Effector memory CD4-positive, alpha-beta T cell (primary cell): ENCODE results near the gene KRTAP2-1.
"Not testable (repeated sequence)": the region's sequence is repeated elsewhere in the genome, so short reads cannot be mapped to it uniquely, and the experiment has no call there.

Experiments used
- DNase-seq, 3 donors: peaks; one replicate each; pipeline ENCODE4 v3.0.0-alpha.2; 2020
- H3K27ac ChIP-seq: 2 replicates; pipeline ENCODE4 v1.7.0; 2013; ENCODE audit warnings: mild to moderate bottlenecking, low read length, moderate library complexity; ENCODE audit not compliant: insufficient read depth, poor library complexity, severe bottlenecking
- H3K27me3 ChIP-seq: replicated peaks from 2 replicates; pipeline ENCODE4 v1.7.0; 2013; ENCODE audit warnings: mild to moderate bottlenecking, low read length; ENCODE audit not compliant: insufficient read depth, control insufficient read depth, poor library complexity, severe bottlenecking
- H3K36me3 ChIP-seq: 2 replicates; pipeline ENCODE4 v1.7.0; 2013; ENCODE audit warnings: mild to moderate bottlenecking, low read length, moderate library complexity; ENCODE audit not compliant: control insufficient read depth, insufficient read depth
- H3K4me1 ChIP-seq: 2 replicates; pipeline ENCODE4 v1.7.0; 2013; ENCODE audit warnings: low read length, mild to moderate bottlenecking; ENCODE audit not compliant: control insufficient read depth, insufficient read depth, poor library complexity, severe bottlenecking
- H3K4me3 ChIP-seq: 2 replicates; pipeline ENCODE4 v1.7.0; 2013; ENCODE audit warnings: low read length, low read depth, mild to moderate bottlenecking; ENCODE audit not compliant: insufficient read depth, poor library complexity, severe bottlenecking
- H3K9me3 ChIP-seq: 2 replicates; pipeline ENCODE4 v1.7.0; 2013; ENCODE audit warnings: mild to moderate bottlenecking, low read length, moderate library complexity; ENCODE audit not compliant: control insufficient read depth
- total RNA-seq, 3 donors: gene quantifications; one replicate each; lab custom pipeline; 2026; lab: John Stamatoyannopoulos, UW

The KRTAP2-1 gene
- 0 reads per million in 3 donors for total RNA-seq

DNA sequence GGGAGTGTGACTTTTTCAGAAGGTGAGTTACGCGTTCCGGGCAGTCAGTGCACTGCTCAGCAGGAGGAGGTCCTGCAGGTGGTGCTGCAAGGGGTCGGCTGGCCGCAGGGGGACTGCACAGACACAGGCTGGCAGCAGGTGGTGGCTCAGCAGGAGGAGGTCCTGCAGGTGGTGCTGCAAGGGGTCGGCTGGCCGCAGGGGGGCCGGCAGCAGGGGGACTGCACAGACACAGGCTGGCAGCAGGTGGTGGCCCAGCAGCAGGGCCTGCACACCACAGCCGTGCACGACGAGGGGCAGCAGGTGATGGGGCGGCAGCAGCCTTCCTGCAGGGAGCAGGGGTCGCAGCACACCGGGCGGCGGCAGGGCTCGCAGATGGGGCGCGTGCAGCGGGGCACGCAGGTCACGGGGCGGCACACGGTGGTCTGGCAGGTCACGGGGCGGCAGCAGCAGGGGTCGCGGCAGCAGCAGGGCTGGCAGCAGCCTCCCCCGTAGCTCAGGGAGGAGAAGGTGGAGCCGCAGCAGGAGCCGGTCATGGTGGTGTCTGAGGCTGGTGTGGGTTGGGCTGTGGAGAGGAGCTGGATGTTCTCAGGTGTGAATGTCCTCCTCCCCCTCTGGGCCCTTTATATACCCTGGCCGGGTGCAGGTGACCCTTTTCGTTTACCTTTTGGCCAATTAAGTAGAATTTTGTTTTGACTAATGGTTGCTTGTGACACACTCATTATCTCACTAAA, at the start of gene KRTAP2-1:
Gene KRTAP2-1 (minus strand): TSS at position 582 of the 731 bp plus-strand sequence. CDS start 49 bp downstream, at position 533.
- not testable (repeated sequence) for DNase-seq, H3K27me3 ChIP-seq, H3K4me3 ChIP-seq, H3K4me1 ChIP-seq, H3K9me3 ChIP-seq, H3K36me3 ChIP-seq, H3K27ac ChIP-seq

- Histone ChIP-seq H3K27me3 (no peaks in the 10 kb centered on the region), H3K36me3 (no peaks in the 10 kb centered on the region), H3K27ac (no peak overlapping the region), H3K4me1 (no peaks in the 10 kb centered on the region), H3K4me3 (no peak overlapping the region), H3K9me3 (no peaks in the 10 kb centered on the region)
- DNase-seq, result no peak
These were observed 48.9 kb upstream of the KRTAP2-1 start for GRCh38 chr17:41096055-41096454.

DNA sequence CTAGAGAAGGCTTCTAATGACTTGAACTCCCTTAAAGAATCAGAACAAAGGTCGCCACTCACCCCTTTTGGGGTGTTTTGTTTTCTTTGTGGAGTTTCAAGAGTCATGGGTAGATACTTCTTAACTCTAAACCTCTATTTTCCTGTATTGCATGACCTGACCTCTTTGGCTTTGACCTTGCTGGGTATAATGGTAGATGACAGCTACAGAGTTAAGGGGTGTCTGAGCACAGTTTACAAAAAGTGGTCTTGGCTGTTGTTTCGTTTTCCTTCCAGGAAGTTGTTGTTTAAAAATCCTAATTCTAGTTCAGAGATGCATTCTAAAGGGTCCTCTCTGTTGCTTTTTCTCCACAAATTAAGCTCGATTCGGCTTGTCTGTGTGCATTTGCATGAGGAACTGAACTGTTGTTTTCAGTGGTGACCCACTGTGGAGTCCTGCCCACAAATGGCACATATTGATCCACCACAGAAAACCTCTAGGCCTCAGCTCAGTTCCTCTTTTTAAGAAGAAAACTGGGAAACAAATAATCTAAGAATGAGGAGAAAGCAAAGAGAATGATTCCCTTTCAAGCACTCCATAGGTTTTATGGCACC, 41.7 kb upstream of the KRTAP2-1 start:
- not testable (repeated sequence) for DNase-seq, H3K36me3 ChIP-seq, H3K27ac ChIP-seq

DNA sequence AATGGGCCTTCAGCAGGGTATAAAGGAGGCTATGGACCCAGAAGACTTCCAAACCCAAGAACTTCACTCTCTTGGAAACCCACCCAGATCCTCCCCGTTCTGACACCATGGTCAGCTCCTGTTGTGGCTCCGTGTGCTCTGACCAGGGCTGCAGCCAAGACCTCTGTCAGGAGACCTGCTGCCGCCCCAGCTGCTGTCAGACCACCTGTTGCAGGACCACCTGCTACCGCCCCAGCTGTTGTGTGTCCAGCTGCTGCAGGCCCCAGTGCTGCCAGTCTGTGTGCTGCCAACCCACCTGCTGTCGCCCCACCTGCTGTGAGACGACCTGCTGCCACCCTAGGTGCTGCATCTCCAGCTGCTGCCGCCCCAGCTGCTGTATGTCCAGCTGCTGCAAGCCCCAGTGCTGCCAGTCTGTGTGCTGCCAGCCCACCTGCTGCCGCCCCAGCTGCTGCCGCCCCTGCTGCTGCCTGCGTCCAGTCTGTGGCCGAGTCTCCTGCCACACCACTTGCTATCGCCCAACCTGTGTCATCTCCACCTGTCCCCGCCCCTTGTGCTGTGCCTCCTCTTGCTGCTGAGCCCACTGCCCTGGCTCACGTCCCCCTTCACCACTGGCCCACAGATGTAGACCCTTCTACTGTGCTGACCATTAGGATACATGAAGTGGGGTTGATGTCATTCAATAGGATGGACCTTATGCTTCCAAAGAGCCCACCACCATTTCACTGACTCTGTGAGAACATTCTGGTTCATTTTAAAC, 37.2 kb upstream of the KRTAP2-1 start, which contains the start of gene KRTAP4-7:
Gene KRTAP4-7 (plus strand): TSS at position 51 of the 757 bp plus-strand sequence. CDS start 57 bp downstream, at position 108.
- H3K9me3 ChIP-seq, H3K27ac ChIP-seq, H3K4me3 ChIP-seq, H3K27me3 ChIP-seq, DNase-seq, H3K36me3 ChIP-seq, H3K4me1 ChIP-seq: not testable (repeated sequence)

More for the DNA sequence above, 41.7 kb upstream of the KRTAP2-1 start:
- not testable (repeated sequence) for H3K4me1 ChIP-seq, H3K27me3 ChIP-seq, H3K4me3 ChIP-seq, H3K9me3 ChIP-seq

- not testable (repeated sequence) for H3K27me3 ChIP-seq, H3K27ac ChIP-seq, H3K4me3 ChIP-seq, H3K9me3 ChIP-seq, H3K4me1 ChIP-seq, H3K36me3 ChIP-seq, DNase-seq
These were observed 36.3 kb upstream of the KRTAP2-1 start for GRCh38 chr17:41083427-41083826.

DNA sequence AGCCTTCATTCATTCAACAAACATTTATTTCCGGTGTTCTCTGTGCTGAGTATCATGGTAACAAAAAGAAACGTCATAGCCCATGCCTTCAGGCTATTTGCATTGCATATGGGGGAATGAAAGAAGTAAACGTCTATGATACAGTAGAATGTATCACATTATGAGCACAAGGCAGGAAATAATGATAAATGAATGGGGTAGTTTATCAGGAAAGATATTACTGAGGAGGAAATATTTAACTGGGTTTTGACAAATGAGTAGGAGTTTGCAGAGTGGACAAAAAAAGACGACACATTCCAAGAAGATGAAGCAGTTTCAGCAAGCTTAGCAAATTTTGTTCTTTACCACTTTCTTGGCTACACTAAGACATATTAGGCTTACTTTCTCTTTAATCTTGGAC, 35.5 kb upstream of the KRTAP2-1 start:
- Histone ChIP-seq H3K27ac (no peak overlapping the region), H3K9me3 (no peaks in the 10 kb centered on the region), H3K27me3 (no peaks in the 10 kb centered on the region), H3K36me3 (no peaks in the 10 kb centered on the region), H3K4me3 (no peak overlapping the region), H3K4me1 (no peaks in the 10 kb centered on the region)
- no peak for DNase-seq

- peaks cover 7% of the 10 kb centered on the region for H3K27me3 ChIP-seq
- H3K27ac ChIP-seq, result no peak overlapping the region
- H3K9me3 ChIP-seq, result no peaks in the 10 kb centered on the region
- H3K36me3 ChIP-seq, result no peaks in the 10 kb centered on the region
- H3K4me1 ChIP-seq, result no peaks in the 10 kb centered on the region
- no peak for DNase-seq
- no peak overlapping the region for H3K4me3 ChIP-seq
These were observed 29.7 kb upstream of the KRTAP2-1 start for GRCh38 chr17:41076788-41077187.

- Histone ChIP-seq H3K4me1 (no peaks in the 10 kb centered on the region), H3K27me3 (peaks cover 7% of the 10 kb centered on the region), H3K36me3 (no peaks in the 10 kb centered on the region), H3K4me3 (no peak overlapping the region), H3K9me3 (no peaks in the 10 kb centered on the region), H3K27ac (no peak overlapping the region)
- no peak for DNase-seq
These were observed 26.6 kb upstream of the KRTAP2-1 start for GRCh38 chr17:41073676-41074075.

DNA sequence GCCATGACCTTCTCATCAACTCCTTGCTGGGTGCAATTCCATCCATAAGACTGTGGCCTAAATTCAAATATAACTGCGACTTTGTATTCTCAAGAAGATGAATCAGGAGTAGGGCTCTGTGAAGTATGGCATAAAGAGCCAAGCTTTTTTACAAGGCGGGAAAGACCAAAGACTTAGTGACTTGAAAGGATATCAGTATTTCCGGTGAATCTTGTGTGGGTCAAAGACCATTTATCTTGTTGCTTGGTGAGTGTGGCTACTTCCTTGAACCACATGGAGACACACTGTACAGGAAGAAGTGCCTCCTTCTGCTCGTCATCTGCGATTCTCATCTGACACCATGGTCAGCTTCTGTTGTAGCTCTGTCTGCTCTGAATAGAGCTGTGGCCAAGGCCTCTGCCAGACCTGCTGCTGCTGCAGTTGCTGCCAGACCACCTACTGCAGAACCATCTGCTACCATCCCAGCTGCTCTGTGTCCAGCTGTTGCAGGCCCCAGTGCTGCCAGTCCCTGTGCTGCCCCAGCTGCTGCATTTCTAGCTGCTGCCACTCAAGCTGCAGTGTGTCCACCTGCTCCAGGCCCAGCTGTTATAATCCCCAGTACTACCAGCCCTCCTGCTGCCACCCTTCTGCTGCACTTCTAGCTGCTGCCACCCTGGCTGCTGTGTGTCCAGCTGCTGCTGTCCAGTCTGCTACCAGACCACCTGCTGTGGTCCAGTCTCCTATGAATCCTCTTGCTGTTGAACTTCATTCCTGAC, 24.7 kb upstream of the KRTAP2-1 start:
- no peak for DNase-seq
- Histone ChIP-seq H3K4me3 (no peak overlapping the region), H3K4me1 (no peaks in the 10 kb centered on the region), H3K27me3 (peaks cover 7% of the 10 kb centered on the region), H3K27ac (no peak overlapping the region), H3K36me3 (no peaks in the 10 kb centered on the region), H3K9me3 (no peaks in the 10 kb centered on the region)
